BE2C (cell line): ENCODE results near the gene MICU2.

Experiments used
- DNase-seq: peaks from one replicate; pipeline ENCODE4 v3.0.0-alpha.2; 2020
- H3K27me3 ChIP-seq: fragments of 250-450 bp; sonication (Bioruptor Pico); 2 replicates; pipeline ENCODE4 v1.5.1; 2020; ENCODE audit warnings: mild to moderate bottlenecking
- H3K36me3 ChIP-seq: fragments of 250-450 bp; sonication (Bioruptor Pico); 2 replicates; pipeline ENCODE4 v1.5.1; 2020; ENCODE audit warnings: mild to moderate bottlenecking
- H3K4me1 ChIP-seq: fragments of 250-450 bp; sonication (Bioruptor Pico); 2 replicates; pipeline ENCODE4 v1.5.1; 2020
- H3K4me3 ChIP-seq: 2 replicates; pipeline ENCODE4 v1.5.1; 2011; ENCODE audit warnings: low read depth, low read length
- H3K9me3 ChIP-seq: fragments of 250-450 bp; sonication (Bioruptor Pico); 2 replicates; pipeline ENCODE4 v1.5.1; 2020
- TF ChIP-seq, protein P1 (sequence below): IDR thresholded peaks from 2 replicates; pipeline ENCODE4 v1.5.1; 2012; ENCODE audit warnings: mild to moderate bottlenecking, low read depth, low read length

Gene MICU2

GRCh38 chr13:21616205-21616866, 12.4 kb upstream of the MICU2 start:
- no peaks in the 10 kb centered on the region for H3K36me3 ChIP-seq
- no peaks in the 10 kb centered on the region for H3K9me3 ChIP-seq
- H3K4me3 ChIP-seq: no peak overlapping the region
- no peaks in the 10 kb centered on the region for H3K4me1 ChIP-seq
- DNase-seq: no peak
- peaks cover 30% of the 10 kb centered on the region for H3K27me3 ChIP-seq
- TF ChIP-seq, protein P1, sequence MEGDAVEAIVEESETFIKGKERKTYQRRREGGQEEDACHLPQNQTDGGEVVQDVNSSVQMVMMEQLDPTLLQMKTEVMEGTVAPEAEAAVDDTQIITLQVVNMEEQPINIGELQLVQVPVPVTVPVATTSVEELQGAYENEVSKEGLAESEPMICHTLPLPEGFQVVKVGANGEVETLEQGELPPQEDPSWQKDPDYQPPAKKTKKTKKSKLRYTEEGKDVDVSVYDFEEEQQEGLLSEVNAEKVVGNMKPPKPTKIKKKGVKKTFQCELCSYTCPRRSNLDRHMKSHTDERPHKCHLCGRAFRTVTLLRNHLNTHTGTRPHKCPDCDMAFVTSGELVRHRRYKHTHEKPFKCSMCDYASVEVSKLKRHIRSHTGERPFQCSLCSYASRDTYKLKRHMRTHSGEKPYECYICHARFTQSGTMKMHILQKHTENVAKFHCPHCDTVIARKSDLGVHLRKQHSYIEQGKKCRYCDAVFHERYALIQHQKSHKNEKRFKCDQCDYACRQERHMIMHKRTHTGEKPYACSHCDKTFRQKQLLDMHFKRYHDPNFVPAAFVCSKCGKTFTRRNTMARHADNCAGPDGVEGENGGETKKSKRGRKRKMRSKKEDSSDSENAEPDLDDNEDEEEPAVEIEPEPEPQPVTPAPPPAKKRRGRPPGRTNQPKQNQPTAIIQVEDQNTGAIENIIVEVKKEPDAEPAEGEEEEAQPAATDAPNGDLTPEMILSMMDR: no peak

DNA sequence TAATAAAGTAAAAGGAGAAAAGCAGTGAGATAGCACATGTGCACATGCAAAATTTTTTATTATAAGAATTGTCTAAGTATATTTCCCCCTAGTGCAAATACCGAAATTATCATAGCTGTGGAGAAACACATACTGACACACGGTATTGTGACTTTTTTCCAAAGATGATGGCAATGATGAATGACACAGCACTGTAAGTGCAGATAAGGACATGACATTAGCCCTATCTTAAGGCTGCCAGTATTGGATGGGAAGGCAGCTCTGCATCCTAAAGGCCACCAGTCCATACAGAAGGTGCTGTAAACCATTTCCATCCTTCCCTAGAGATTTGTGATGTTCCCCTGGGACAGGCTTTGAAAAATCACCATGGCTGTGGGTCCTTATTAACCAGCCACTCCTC, 11.5 kb upstream of the MICU2 start:
- H3K9me3 ChIP-seq: no peaks in the 10 kb centered on the region
- TF ChIP-seq, protein P1: no peak
- H3K27me3 ChIP-seq: peaks cover 28% of the 10 kb centered on the region
- DNase-seq: no peak
- no peaks in the 10 kb centered on the region for H3K4me1 ChIP-seq
- H3K4me3 ChIP-seq: no peak overlapping the region
- H3K36me3 ChIP-seq: no peaks in the 10 kb centered on the region

- TF ChIP-seq, protein P1: no peak
- H3K9me3 ChIP-seq: no peaks in the 10 kb centered on the region
- H3K36me3 ChIP-seq: no peaks in the 10 kb centered on the region
- peaks cover 20% of the 10 kb centered on the region for H3K27me3 ChIP-seq
- no peak overlapping the region for H3K4me3 ChIP-seq
- H3K4me1 ChIP-seq: no peaks in the 10 kb centered on the region; the same call in 1 of the 2 replicates
- no peak for DNase-seq
These were observed 9.8 kb upstream of the MICU2 start for GRCh38 chr13:21613791-21614190.

DNA sequence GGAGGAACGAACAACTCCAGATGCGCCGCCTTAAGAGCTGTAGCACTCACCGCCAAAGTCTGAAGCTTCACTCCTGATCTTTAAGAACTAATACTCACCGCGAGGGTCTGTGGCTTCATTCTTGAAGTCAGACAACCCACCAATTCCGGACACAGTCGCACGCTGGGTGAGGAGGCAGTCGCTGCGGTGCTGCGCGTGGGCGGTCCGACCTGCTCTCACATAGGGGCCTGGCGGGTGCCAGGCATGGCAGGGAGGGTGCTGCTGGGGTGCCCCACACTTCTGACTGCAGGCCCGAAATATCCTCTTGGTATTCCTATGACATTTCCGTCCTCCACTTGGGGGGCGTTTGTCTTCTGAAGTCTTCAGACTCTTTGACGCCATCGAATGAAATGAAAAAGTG, 7.4 kb upstream of the MICU2 start:
- TF ChIP-seq, protein P1: no peak

DNA sequence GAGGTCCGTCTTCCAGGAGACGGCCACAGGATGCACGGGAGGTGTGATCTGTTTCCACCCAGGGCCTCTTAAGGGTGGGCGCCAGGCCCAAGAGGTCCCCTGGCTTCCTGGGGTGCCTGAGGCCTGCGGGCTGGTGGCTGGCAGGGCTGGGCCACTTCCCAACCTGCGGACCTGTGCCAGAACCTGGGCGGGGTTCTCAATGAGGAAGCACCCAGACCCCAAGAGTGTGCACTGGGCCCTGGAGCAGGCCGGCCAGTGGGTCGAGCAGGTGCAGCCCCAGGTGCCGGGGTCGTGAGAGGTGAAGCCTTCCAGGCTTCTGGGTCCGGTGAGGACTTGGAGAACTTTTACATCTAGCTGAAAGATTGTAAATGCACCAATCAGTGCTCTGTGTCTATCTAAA, 6.7 kb upstream of the MICU2 start:
- DNase-seq: no peak
- H3K4me3 ChIP-seq: no peak overlapping the region
- no peaks in the 10 kb centered on the region; the same call in 1 of the 2 replicates for H3K4me1 ChIP-seq
- TF ChIP-seq, protein P1: no peak
- H3K27me3 ChIP-seq: peaks cover 20% of the 10 kb centered on the region
- H3K36me3 ChIP-seq: no peaks in the 10 kb centered on the region
- no peaks in the 10 kb centered on the region for H3K9me3 ChIP-seq

More for the DNA sequence above, 7.4 kb upstream of the MICU2 start:
- Histone ChIP-seq H3K36me3 (no peaks in the 10 kb centered on the region), H3K9me3 (no peaks in the 10 kb centered on the region), H3K27me3 (peaks cover 18% of the 10 kb centered on the region), H3K4me1 (no peaks in the 10 kb centered on the region; the same call in 1 of the 2 replicates), H3K4me3 (no peak overlapping the region)
- DNase-seq: no peak

DNA sequence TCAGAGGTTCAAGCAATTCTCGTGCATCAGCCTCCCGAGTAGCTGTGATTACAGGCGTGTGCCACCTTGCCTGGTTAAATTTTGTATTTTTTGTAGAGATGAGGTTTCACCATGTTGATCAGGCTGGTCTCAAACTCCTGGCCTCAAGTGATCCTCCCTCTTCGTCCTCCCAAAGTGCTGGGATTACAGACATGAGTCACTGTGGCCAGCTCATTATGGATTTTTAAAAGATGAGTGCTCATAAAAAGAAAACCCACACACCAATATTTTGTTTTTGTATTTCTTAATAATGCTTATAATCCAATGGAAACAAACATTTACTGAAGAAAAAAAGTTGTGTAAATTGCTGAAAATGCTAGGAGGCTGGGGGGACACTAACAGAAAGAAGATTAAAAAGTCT, 5.0 kb upstream of the MICU2 start:
- H3K4me1 ChIP-seq: no peaks in the 10 kb centered on the region; the same call in 1 of the 2 replicates
- H3K36me3 ChIP-seq: no peaks in the 10 kb centered on the region
- H3K4me3 ChIP-seq: no peak overlapping the region
- H3K9me3 ChIP-seq: no peaks in the 10 kb centered on the region
- H3K27me3 ChIP-seq: peaks cover 20% of the 10 kb centered on the region
- TF ChIP-seq, protein P1: no peak
- DNase-seq: no peak
